T1000 (cell line): Measurements from ENCODE around the gene ALG2.

Experiments
- DNase-seq: peaks from one replicate; lab custom pipeline; 2025; ENCODE audit warnings: mixed read lengths; lab: John Stamatoyannopoulos, UW

Gene ALG2

GRCh38 chr9:99171225-99172123 is 50.3 kb downstream of the ALG2 start:
- no peak for DNase-seq

DNA sequence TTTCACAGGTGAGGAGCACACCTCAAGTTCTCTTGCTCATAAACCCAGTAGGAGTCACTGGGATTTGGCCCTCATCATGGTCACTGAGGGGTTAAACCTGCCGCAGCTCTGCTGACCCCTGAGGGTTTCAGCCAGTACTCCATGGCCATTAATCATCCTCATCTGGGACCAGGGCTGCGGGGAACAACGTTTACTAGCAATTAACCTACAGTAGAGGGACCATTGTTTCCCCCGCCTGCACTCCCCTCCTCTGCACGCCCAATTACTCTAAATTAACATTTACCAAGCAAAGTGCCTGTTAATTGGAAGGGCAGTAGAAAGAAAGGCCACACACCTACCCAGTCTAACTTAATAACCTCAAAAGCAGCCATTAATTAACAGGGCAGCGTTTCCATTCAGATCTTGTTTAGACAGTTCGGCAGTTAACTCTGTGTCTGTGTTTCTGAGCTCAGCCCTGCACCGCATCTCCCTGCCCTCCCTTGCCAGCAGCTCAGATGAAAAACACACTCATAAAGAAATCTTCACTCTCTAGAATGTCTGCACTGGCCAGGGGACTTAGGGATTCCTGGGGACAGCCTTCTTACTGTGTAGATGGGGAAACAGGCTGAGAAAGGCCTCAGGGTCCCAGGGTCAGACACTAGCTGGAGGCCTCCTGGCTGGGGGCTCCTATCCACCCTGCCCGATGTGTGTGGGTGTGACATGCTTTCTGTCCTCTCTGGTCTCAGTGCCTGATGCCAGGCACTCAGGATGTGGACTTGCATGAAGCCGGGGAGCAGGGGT is 51.6 kb downstream of the ALG2 start:
- no peak for DNase-seq

DNA sequence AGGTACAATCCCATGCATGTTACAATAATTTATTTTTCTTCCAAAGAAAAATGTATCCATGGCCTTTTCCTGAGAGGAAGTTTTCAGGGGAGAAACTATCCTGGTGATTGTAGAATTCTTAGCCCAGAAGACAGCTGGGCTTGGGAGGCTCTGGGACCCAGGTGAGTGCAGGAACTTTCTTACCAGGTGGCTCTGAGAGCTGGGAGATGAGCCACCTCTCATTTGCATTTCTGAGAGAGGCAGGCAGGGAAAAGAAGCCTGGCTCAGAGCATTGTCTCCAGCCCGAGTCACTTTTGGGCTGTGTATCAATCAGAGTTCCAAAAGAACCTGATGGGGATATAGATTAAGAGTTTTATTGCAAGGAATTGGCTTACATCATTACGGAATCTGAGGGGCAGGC is 52.7 kb downstream of the ALG2 start:
- no peak for DNase-seq

GRCh38 chr9:99167694-99168093 is 54.0 kb downstream of the ALG2 start:
- no peak for DNase-seq

DNA sequence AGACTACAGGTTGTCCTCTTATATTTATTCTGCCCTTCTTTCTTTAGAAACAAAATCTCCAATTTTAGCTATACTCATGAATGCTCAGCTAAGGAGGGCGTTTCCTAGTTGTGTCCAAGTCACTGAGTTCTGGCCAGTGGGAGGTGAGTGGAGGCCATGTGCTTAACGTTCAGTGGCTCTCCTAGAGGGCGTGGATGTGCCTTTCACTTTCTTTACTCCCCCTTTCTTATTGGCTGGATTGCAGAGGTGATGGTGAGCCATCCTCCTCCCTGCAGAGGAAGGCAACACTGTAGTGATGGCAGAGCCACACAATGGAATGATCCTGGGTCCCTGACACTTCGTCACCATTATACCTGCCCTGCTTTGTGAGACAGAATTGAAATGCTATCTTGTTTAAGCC is 54.6 kb downstream of the ALG2 start:
- DNase-seq: no peak
